ENCODE results near the gene USP33.

GRCh38 chr1:77803371-77803770 lies 43.7 kb upstream of the USP33 start:
- no peak for TF ChIP-seq CTCF (IDR thresholded peaks at IDR 0.05)
- TF ChIP-seq, protein P1, sequence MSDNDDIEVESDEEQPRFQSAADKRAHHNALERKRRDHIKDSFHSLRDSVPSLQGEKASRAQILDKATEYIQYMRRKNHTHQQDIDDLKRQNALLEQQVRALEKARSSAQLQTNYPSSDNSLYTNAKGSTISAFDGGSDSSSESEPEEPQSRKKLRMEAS (IDR thresholded peaks at IDR 0.05; ENCODE audit: low read depth), result no peak
- no peak for TF ChIP-seq JUND (IDR thresholded peaks at IDR 0.05)
- TF ChIP-seq POLR2AphosphoS5 (IDR thresholded peaks at IDR 0.05; ENCODE audit: low read depth, low read length), result no peak
- TF ChIP-seq RAD21 (IDR thresholded peaks at IDR 0.05; ENCODE audit: low read length), result no peak
- TF ChIP-seq EP300 (IDR thresholded peaks at IDR 0.05; ENCODE audit: borderline replicate concordance in 1 of 2, low read depth in 1 of 2, low read length in 1 of 2), result no peak
- TF ChIP-seq GABPA (IDR thresholded peaks at IDR 0.05; ENCODE audit: low read depth), result no peak

All from SK-N-SH (cell line).